ENCODE results near the gene SPRED2. TPM values are rescaled to one million over a fixed set of nuclear protein-coding genes. Genes with fewer than 3 reads are reported as not detected.

SPRED2 gene
- total RNA-seq, 1 experiment from 2014 or later = 33.3 TPM

- Mint-ChIP-seq H3K4me3 (ENCODE audit: low read depth, unreplicated experiment) (no peak overlapping the region), H3K9me3 (ENCODE audit: low read depth, unreplicated experiment) (no peaks in the 10 kb centered on the region), H3K4me1 (ENCODE audit: low read depth, unreplicated experiment) (no peaks in the 10 kb centered on the region), H3K27me3 (ENCODE audit: unreplicated experiment) (no peaks in the 10 kb centered on the region), H3K27ac (ENCODE audit: unreplicated experiment) (no peak overlapping the region), H3K36me3 (ENCODE audit: insufficient read depth, unreplicated experiment) (peaks cover 42% of the 10 kb centered on the region)
- no TSS peak for BruUV-seq (replicated peaks)
- CTCF ChIA-PET = interaction anchor here (0.6 to 0.9 kb wide), 2 partner anchors 289 to 307 kb away, joined by 5 to 7 read pairs; no protein-coding TSS in a partner anchor
- intact Hi-C loops (cut with micrococcal nuclease; ENCODE audit: unreplicated experiment) = no loop called here
- TF ChIP-seq, protein P1, sequence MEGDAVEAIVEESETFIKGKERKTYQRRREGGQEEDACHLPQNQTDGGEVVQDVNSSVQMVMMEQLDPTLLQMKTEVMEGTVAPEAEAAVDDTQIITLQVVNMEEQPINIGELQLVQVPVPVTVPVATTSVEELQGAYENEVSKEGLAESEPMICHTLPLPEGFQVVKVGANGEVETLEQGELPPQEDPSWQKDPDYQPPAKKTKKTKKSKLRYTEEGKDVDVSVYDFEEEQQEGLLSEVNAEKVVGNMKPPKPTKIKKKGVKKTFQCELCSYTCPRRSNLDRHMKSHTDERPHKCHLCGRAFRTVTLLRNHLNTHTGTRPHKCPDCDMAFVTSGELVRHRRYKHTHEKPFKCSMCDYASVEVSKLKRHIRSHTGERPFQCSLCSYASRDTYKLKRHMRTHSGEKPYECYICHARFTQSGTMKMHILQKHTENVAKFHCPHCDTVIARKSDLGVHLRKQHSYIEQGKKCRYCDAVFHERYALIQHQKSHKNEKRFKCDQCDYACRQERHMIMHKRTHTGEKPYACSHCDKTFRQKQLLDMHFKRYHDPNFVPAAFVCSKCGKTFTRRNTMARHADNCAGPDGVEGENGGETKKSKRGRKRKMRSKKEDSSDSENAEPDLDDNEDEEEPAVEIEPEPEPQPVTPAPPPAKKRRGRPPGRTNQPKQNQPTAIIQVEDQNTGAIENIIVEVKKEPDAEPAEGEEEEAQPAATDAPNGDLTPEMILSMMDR (IDR thresholded peaks at IDR 0.05; ENCODE audit: unreplicated experiment) = no peak
- no peak for DNase-seq
Measured at GRCh38 chr2:65263262-65263661, 169.1 kb downstream of the SPRED2 start.

DNA sequence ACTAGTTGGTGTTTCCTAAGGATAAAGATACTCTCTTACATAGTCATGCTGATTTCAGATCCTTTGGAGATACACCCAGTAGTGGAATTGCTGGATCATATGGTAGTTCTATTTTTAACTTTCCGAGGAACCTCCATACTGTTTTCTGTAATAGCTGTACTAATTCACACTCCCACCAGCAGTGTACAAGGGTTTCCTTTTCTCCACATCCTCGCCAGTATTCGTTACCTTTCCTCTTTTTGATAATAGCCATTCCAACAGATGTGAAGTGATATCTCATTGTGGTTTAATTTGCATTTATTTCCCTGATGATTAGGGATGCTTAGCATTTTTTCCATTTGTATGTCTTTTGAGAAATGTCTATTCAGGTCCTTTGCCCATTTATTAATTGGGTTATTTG is 170.7 kb downstream of the SPRED2 start:
- TF ChIP-seq, protein P1 (IDR thresholded peaks at IDR 0.05; ENCODE audit: unreplicated experiment) = no peak
- no TSS peak for BruUV-seq (replicated peaks)
- intact Hi-C loops (cut with micrococcal nuclease; ENCODE audit: unreplicated experiment) = no loop called here
- Mint-ChIP-seq H3K9me3 (ENCODE audit: low read depth, unreplicated experiment) (no peaks in the 10 kb centered on the region), H3K27ac (ENCODE audit: unreplicated experiment) (no peak overlapping the region), H3K4me1 (ENCODE audit: low read depth, unreplicated experiment) (no peaks in the 10 kb centered on the region), H3K27me3 (ENCODE audit: unreplicated experiment) (no peaks in the 10 kb centered on the region), H3K4me3 (ENCODE audit: low read depth, unreplicated experiment) (no peak overlapping the region), H3K36me3 (ENCODE audit: insufficient read depth, unreplicated experiment) (peaks cover 35% of the 10 kb centered on the region)
- no peak for DNase-seq
- CTCF ChIA-PET = no interaction called here

Other genes with a start within 250 kb of the SPRED2 start
- gene ACTR2, start 204.8 kb downstream of the SPRED2 start, total RNA-seq (2022) = 239 and 240 TPM in 2 replicates